ENCODE measurements around the gene TNS1.
A peak's percentile ranks its signal among the peaks of the same experiment; 100 is the strongest.

Gene TNS1

GRCh38 chr2:217924346-217924901, 78.4 kb downstream of the TNS1 start:
- no peak for DNase-seq (ENCODE audit: low read depth, low spot score)
- no peak overlapping the region for H3K4me3 ChIP-seq (ENCODE audit: low read length)

- H3K4me3 ChIP-seq (ENCODE audit: low read length): no peak overlapping the region
- DNase-seq (ENCODE audit: low read depth, low spot score): no peak
These were observed 79.6 kb downstream of the TNS1 start for GRCh38 chr2:217923007-217923686.

- no peak overlapping the region for H3K4me3 ChIP-seq (ENCODE audit: low read length)
- no peak for DNase-seq (ENCODE audit: low read depth, low spot score)
These were observed 80.4 kb downstream of the TNS1 start for GRCh38 chr2:217922101-217923006.

GRCh38 chr2:217920879-217921603, 81.8 kb downstream of the TNS1 start:
- H3K4me3 ChIP-seq (ENCODE audit: low read length): no peak overlapping the region
- no peak for DNase-seq (ENCODE audit: low read depth, low spot score)

- H3K4me3 ChIP-seq (ENCODE audit: low read length): no peak overlapping the region
- no peak for DNase-seq (ENCODE audit: low read depth, low spot score)
These were observed 82.9 kb downstream of the TNS1 start for GRCh38 chr2:217919781-217920351.

GRCh38 chr2:217919204-217919603, 83.6 kb downstream of the TNS1 start:
- DNase-seq (ENCODE audit: low read depth, low spot score): no peak
- no peak overlapping the region for H3K4me3 ChIP-seq (ENCODE audit: low read length)

GRCh38 chr2:217918308-217919024, 84.3 kb downstream of the TNS1 start:
- DNase-seq (ENCODE audit: low read depth, low spot score): peak; percentile 2
- no peak overlapping the region for H3K4me3 ChIP-seq (ENCODE audit: low read length)

- no peak overlapping the region for H3K4me3 ChIP-seq (ENCODE audit: low read length)
- no peak for DNase-seq (ENCODE audit: low read depth, low spot score)
These were observed 86.1 kb downstream of the TNS1 start for GRCh38 chr2:217916504-217917254.

GRCh38 chr2:217915706-217916105, 87.1 kb downstream of the TNS1 start:
- no peak for DNase-seq (ENCODE audit: low read depth, low spot score)

GRCh38 chr2:217914878-217915277, 87.9 kb downstream of the TNS1 start:
- no peak overlapping the region for H3K4me3 ChIP-seq (ENCODE audit: low read length)
- DNase-seq (ENCODE audit: low read depth, low spot score): no peak

More at GRCh38 chr2:217915706-217916105, 87.1 kb downstream of the TNS1 start:
- no peak overlapping the region for H3K4me3 ChIP-seq (ENCODE audit: low read length)

- DNase-seq (ENCODE audit: low read depth, low spot score): no peak
- no peak overlapping the region for H3K4me3 ChIP-seq (ENCODE audit: low read length)
These were observed 88.7 kb downstream of the TNS1 start for GRCh38 chr2:217914078-217914477.

GRCh38 chr2:217913436-217913835, 89.4 kb downstream of the TNS1 start:
- no peak for DNase-seq (ENCODE audit: low read depth, low spot score)
- H3K4me3 ChIP-seq (ENCODE audit: low read length): no peak overlapping the region

- no peak for DNase-seq (ENCODE audit: low read depth, low spot score)
- no peak overlapping the region for H3K4me3 ChIP-seq (ENCODE audit: low read length)
These were observed 90.4 kb downstream of the TNS1 start for GRCh38 chr2:217912098-217913024.

GRCh38 chr2:217911283-217912097, 91.3 kb downstream of the TNS1 start:
- no peak for DNase-seq (ENCODE audit: low read depth, low spot score)
- no peak overlapping the region for H3K4me3 ChIP-seq (ENCODE audit: low read length)

- DNase-seq (ENCODE audit: low read depth, low spot score): no peak
- H3K4me3 ChIP-seq (ENCODE audit: low read length): no peak overlapping the region
These were observed 92.0 kb downstream of the TNS1 start for GRCh38 chr2:217910875-217911212.

- no peak overlapping the region for H3K4me3 ChIP-seq (ENCODE audit: low read length)
- DNase-seq (ENCODE audit: low read depth, low spot score): no peak
These were observed 93.5 kb downstream of the TNS1 start for GRCh38 chr2:217909156-217909820.
